ENCODE results near the gene IFT122.

DNA sequence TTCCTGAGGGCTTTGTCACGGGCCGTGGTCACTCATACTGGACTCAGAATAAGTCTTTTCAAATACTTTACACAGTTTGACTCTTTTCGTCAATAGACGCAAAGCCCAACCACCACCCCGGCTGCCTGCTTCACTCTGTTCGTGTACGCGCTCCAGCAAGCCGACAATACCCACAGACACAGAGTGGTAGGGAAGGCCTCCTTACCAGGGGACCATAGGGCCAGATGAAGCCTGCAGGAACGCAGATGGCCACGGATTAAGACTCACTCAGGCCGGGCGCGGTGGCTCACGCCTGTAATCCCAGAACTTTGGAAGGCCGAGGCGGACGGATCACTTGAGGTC lies 41.2 kb upstream of the IFT122 start:
- TF ChIP-seq, protein P1, sequence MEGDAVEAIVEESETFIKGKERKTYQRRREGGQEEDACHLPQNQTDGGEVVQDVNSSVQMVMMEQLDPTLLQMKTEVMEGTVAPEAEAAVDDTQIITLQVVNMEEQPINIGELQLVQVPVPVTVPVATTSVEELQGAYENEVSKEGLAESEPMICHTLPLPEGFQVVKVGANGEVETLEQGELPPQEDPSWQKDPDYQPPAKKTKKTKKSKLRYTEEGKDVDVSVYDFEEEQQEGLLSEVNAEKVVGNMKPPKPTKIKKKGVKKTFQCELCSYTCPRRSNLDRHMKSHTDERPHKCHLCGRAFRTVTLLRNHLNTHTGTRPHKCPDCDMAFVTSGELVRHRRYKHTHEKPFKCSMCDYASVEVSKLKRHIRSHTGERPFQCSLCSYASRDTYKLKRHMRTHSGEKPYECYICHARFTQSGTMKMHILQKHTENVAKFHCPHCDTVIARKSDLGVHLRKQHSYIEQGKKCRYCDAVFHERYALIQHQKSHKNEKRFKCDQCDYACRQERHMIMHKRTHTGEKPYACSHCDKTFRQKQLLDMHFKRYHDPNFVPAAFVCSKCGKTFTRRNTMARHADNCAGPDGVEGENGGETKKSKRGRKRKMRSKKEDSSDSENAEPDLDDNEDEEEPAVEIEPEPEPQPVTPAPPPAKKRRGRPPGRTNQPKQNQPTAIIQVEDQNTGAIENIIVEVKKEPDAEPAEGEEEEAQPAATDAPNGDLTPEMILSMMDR (IDR thresholded peaks at IDR 0.05): no peak
- no peak for TF ChIP-seq POLR2A (IDR thresholded peaks at IDR 0.05)
